ENCODE results near the gene FREM1.

GRCh38 chr9:14811844-14812243 lies 98.4 kb downstream of the FREM1 start:
- TF ChIP-seq CTCF (conservative IDR thresholded peaks at IDR 0.05), result no peak
- no peak for TF ChIP-seq EZH2 (IDR thresholded peaks at IDR 0.05; ENCODE audit: low read depth)
